Measurements from ENCODE around the gene SMAD7. TPM values are rescaled to one million over a fixed set of nuclear protein-coding genes. Genes with fewer than 3 reads are reported as not detected.

Gene SMAD7
- total RNA-seq, 4 donors from 2014 or later, result 40.1 to 69.3 (median 59.2) TPM

GRCh38 chr18:48897531-48897930 lies 53.2 kb downstream of the SMAD7 start:
- no peaks in the 10 kb centered on the region for H3K36me3 ChIP-seq
- no peaks in the 10 kb centered on the region for H3K27me3 ChIP-seq
- H3K9me3 ChIP-seq, result no peaks in the 10 kb centered on the region
- H3K27ac ChIP-seq, result no peak overlapping the region
- no peak for TF ChIP-seq CTCF (IDR thresholded peaks at IDR 0.05)
- no peak for TF ChIP-seq POLR2A (IDR thresholded peaks at IDR 0.05)
- no peak overlapping the region for H3K4me3 ChIP-seq (replicated peaks in 1 of 3)
- 76 to 84% methylated on average over 5 of the region's 5 CpGs for WGBS, 2 donors
- no peak for DNase-seq
- intact Hi-C loops (cut with DNase I), result no loop called here
- peaks cover 18 to 43% of the 10 kb centered on the region in 2 donors for H3K4me1 ChIP-seq

GRCh38 chr18:48896875-48897511 lies 53.8 kb downstream of the SMAD7 start:
- intact Hi-C loops (cut with DNase I), result no loop called here
- Histone ChIP-seq H3K4me1 (peaks cover 13 to 38% of the 10 kb centered on the region in 2 donors), H3K27ac (no peak overlapping the region), H3K9me3 (no peaks in the 10 kb centered on the region), H3K4me3 (replicated peaks in 1 of 3) (no peak overlapping the region), H3K27me3 (no peaks in the 10 kb centered on the region), H3K36me3 (no peaks in the 10 kb centered on the region)
- 85 to 92% methylated on average over 5 to 9 of the region's 9 CpGs for WGBS, 2 donors
- TF ChIP-seq POLR2A (IDR thresholded peaks at IDR 0.05) (no peak), CTCF (IDR thresholded peaks at IDR 0.05) (no peak)
- peak in 1 of 2 donors; percentile 20 for DNase-seq

- intact Hi-C loops (cut with DNase I), result no loop called here
- no peak for DNase-seq
- TF ChIP-seq CTCF (IDR thresholded peaks at IDR 0.05) (no peak), POLR2A (IDR thresholded peaks at IDR 0.05) (no peak)
- Histone ChIP-seq H3K9me3 (no peaks in the 10 kb centered on the region), H3K27me3 (no peaks in the 10 kb centered on the region), H3K36me3 (no peaks in the 10 kb centered on the region), H3K27ac (peak overlapping the region in 1 of 3 donors; percentile 24), H3K4me1 (peaks cover 7 to 32% of the 10 kb centered on the region in 2 donors), H3K4me3 (replicated peaks in 1 of 3) (no peak overlapping the region)
- WGBS, 2 donors, result 92 to 95% methylated on average over 7 to 8 of the region's 8 CpGs
Measured at GRCh38 chr18:48896326-48896874, 54.4 kb downstream of the SMAD7 start.

GRCh38 chr18:48894799-48895346 lies 55.9 kb downstream of the SMAD7 start:
- Histone ChIP-seq H3K27me3 (no peaks in the 10 kb centered on the region), H3K27ac (no peak overlapping the region), H3K36me3 (no peaks in the 10 kb centered on the region), H3K4me3 (replicated peaks in 1 of 3) (no peak overlapping the region), H3K4me1 (peaks cover 7 to 32% of the 10 kb centered on the region in 2 donors), H3K9me3 (no peaks in the 10 kb centered on the region)
- intact Hi-C loops (cut with DNase I), result no loop called here
- no peak for DNase-seq
- 69 to 82% methylated on average over 5 of the region's 5 CpGs for WGBS, 2 donors
- TF ChIP-seq POLR2A (IDR thresholded peaks at IDR 0.05), result no peak
- no peak for TF ChIP-seq CTCF (IDR thresholded peaks at IDR 0.05)

Measured in thyroid gland (tissue), 4 donors.